GM18873 (cell line): ENCODE measurements around the gene SLC22A9.
"Not testable (repeated sequence)": the region's sequence is repeated elsewhere in the genome, so short reads cannot be mapped to it uniquely, and the experiment has no call there.

Experiments used
- ATAC-seq: cut with Tn5 transposase; IDR thresholded peaks from one replicate; pipeline ENCODE4 v1.9.1; 2021; ENCODE audit warnings: mild to moderate bottlenecking, moderate library complexity, moderate number of reproducible peaks; ENCODE audit not compliant: unreplicated experiment, low FRiP score

The SLC22A9 gene

GRCh38 chr11:63369165-63369970 is at the start of gene SLC22A9:
SLC22A9 (plus strand) TSS chr11:63369785; CDS start chr11:63370057, 272 bp downstream.
- ATAC-seq, result no peak

GRCh38 chr11:63321723-63322122 is 47.9 kb upstream of the SLC22A9 start:
- ATAC-seq, result no peak

GRCh38 chr11:63335089-63335488 is 34.5 kb upstream of the SLC22A9 start:
- not testable (repeated sequence) for ATAC-seq

GRCh38 chr11:63337070-63337469 is 32.5 kb upstream of the SLC22A9 start:
- ATAC-seq, result no peak

GRCh38 chr11:63343130-63343529 is 26.5 kb upstream of the SLC22A9 start:
- no peak for ATAC-seq

GRCh38 chr11:63352144-63352543 is 17.4 kb upstream of the SLC22A9 start:
- no peak for ATAC-seq

GRCh38 chr11:63362196-63362793 is 7.3 kb upstream of the SLC22A9 start:
- no peak for ATAC-seq

- ATAC-seq, result no peak
These were observed 495 bp downstream of the SLC22A9 start for GRCh38 chr11:63369971-63370588.

- no peak for ATAC-seq
These were observed 1.8 kb downstream of the SLC22A9 start for GRCh38 chr11:63371396-63371795.

GRCh38 chr11:63375434-63375833 is 5.8 kb downstream of the SLC22A9 start:
- ATAC-seq, result no peak

GRCh38 chr11:63380130-63380529 is 10.5 kb downstream of the SLC22A9 start:
- ATAC-seq, result no peak

- ATAC-seq, result no peak
These were observed 26.1 kb downstream of the SLC22A9 start for GRCh38 chr11:63395697-63396096.

- no peak for ATAC-seq
These were observed 34.8 kb downstream of the SLC22A9 start for GRCh38 chr11:63404161-63404935.

GRCh38 chr11:63405114-63405513 is 35.5 kb downstream of the SLC22A9 start:
- ATAC-seq, result no peak

- no peak for ATAC-seq
These were observed 36.9 kb downstream of the SLC22A9 start for GRCh38 chr11:63406458-63406857.

GRCh38 chr11:63417174-63417852 is 47.7 kb downstream of the SLC22A9 start:
- ATAC-seq, result no peak

- no peak for ATAC-seq
These were observed 58.5 kb downstream of the SLC22A9 start for GRCh38 chr11:63427971-63428508.

- not testable (repeated sequence) for ATAC-seq
These were observed 61.1 kb downstream of the SLC22A9 start for GRCh38 chr11:63430731-63431130.

GRCh38 chr11:63435351-63435750 is 65.8 kb downstream of the SLC22A9 start:
- not testable (repeated sequence) for ATAC-seq

- not testable (repeated sequence) for ATAC-seq
These were observed 66.2 kb downstream of the SLC22A9 start for GRCh38 chr11:63435831-63436230.
